HepG2 (cell line): ENCODE results near the gene DNAJB8. TPM values are rescaled to one million over a fixed set of nuclear protein-coding genes. Genes with fewer than 3 reads are reported as not detected.

Experiments
- ATAC-seq: fragments of 200-7000 bp; cut with Tn5 transposase; 3 replicates; pipeline ENCODE4 v1.9.1; 2020; ENCODE audit warnings: mild to moderate bottlenecking, moderate library complexity
- BruUV-seq: library from RNA; stranded (reverse); fragments of 400-500 nt; replicated peaks from 2 replicates; lab custom pipeline; 2021; lab: Mats Ljungman, UMichigan
- CTCF ChIA-PET: fragments of 300-600 bp; formaldehyde crosslinking; extraction: SDS; loops from one replicate; lab custom pipeline; 2021; ENCODE audit warnings: low total read pairs, inconsistent platforms, low intra/inter-chr PET ratio; lab: Yijun Ruan, JAX
- POLR2A ChIA-PET: fragments of 350-600 bp; sonication (Branson Sonifier 250); formaldehyde crosslinking; loops from one replicate; lab custom pipeline; 2020; ENCODE audit warnings: antibody characterized with exemption, inconsistent platforms; lab: Yijun Ruan, JAX
- DNase-seq: peaks from one replicate; pipeline ENCODE4 v3.0.0-alpha.2; 2015; ENCODE audit warnings: low spot score
- FAIRE-seq: peaks from 3 replicates; lab custom pipeline; 2011; peaks lifted over from hg19 to GRCh38; lab: Jason Lieb, UNC
- H2AFZ ChIP-seq: one replicate; pipeline ENCODE4 v1.6.1; 2011; ENCODE audit warnings: low read length, inconsistent platforms
- H3K27ac ChIP-seq: fragments of 300-600 bp; 3 replicates; pipeline ENCODE4 v1.8.0; 2011; ENCODE audit warnings: mixed run types, mild to moderate bottlenecking, mixed read lengths, low read length, inconsistent platforms; ENCODE audit not compliant: insufficient read depth; ENCODE audit errors: extremely low read length
- H3K27me3 ChIP-seq, 2 experiments: fragments of 200-600 bp in 1 of 2; 2 replicates in 1 of 2; 3 replicates in 1 of 2; pipeline versions ENCODE4 v1.6.0 to v1.8.0; 2011; ENCODE audit warnings: low read length in 2 of 2, mild to moderate bottlenecking in 2 of 2, moderate library complexity in 2 of 2, inconsistent platforms in 1 of 2; ENCODE audit not compliant: insufficient read depth in 2 of 2, control insufficient read depth in 1 of 2
- H3K36me3 ChIP-seq, 2 experiments: fragments of 200-600 bp in 1 of 2; replicated peaks in 1 of 2; 2 replicates in 1 of 2; 3 replicates in 1 of 2; pipeline versions ENCODE4 v1.5.1 to v1.8.0; 2011; ENCODE audit warnings: low read length in 2 of 2, inconsistent platforms in 1 of 2; ENCODE audit not compliant: insufficient read depth in 2 of 2, control insufficient read depth in 1 of 2
- H3K4me1 ChIP-seq: 2 replicates; pipeline ENCODE4 v1.5.1; 2012; ENCODE audit warnings: low read length, inconsistent platforms; ENCODE audit not compliant: insufficient read depth
- H3K4me2 ChIP-seq: 2 replicates; pipeline ENCODE4 v1.6.0; 2011; ENCODE audit warnings: low read depth, low read length, inconsistent platforms
- H3K4me3 ChIP-seq, 3 experiments: fragments of 200-600 bp in 1 of 3; sonication (generic), shearing (Covaris generic) in 1 of 3; replicated peaks in 1 of 3; 2 replicates each; pipeline ENCODE4 v1.5.1; 2011 to 2016; ENCODE audit warnings: low read length in 3 of 3, inconsistent platforms in 2 of 3, low read depth in 2 of 3, mild to moderate bottlenecking in 2 of 3, control low read depth in 1 of 3, mixed read lengths in 1 of 3; ENCODE audit not compliant: insufficient read depth in 1 of 3
- H3K79me2 ChIP-seq: one replicate; pipeline ENCODE4 v1.6.1; 2011; ENCODE audit warnings: low read length, inconsistent platforms; ENCODE audit not compliant: insufficient read depth
- H3K9ac ChIP-seq: 2 replicates; pipeline ENCODE4 v1.6.0; 2011; ENCODE audit warnings: mild to moderate bottlenecking, low read depth, low read length, inconsistent platforms; ENCODE audit not compliant: insufficient read depth
- H3K9me3 ChIP-seq: 2 replicates; pipeline ENCODE4 v1.5.1; 2012; ENCODE audit warnings: mild to moderate bottlenecking, low read length
- H4K20me1 ChIP-seq: 2 replicates; pipeline ENCODE4 v1.6.0; 2011; ENCODE audit warnings: inconsistent platforms, mild to moderate bottlenecking, low read length, moderate library complexity; ENCODE audit not compliant: insufficient read depth
- CTCF ChIP-seq: sonication (generic); formaldehyde crosslinking; IDR thresholded peaks from 2 replicates; pipeline ENCODE4 v1.5.0; 2020; ENCODE audit warnings: mild to moderate bottlenecking, missing genetic modification reagents, moderate library complexity
- ELF3 ChIP-seq: IDR thresholded peaks from 2 replicates; pipeline ENCODE4 v1.6.1; 2016; ENCODE audit warnings: missing genetic modification reagents, missing compliant biosample characterization
- FUBP1 ChIP-seq: sonication (generic); formaldehyde crosslinking; IDR thresholded peaks from 2 replicates; pipeline ENCODE4 v1.5.1; 2020; ENCODE audit warnings: missing genetic modification reagents, mild to moderate bottlenecking, borderline replicate concordance
- MIER3 ChIP-seq: IDR thresholded peaks from 2 replicates; pipeline ENCODE4 v1.6.1; 2016; ENCODE audit warnings: missing compliant biosample characterization, borderline replicate concordance
- MNT ChIP-seq: fragments of 450-650 bp; IDR thresholded peaks from 2 replicates; pipeline ENCODE4 v1.6.1; 2016
- NFYB ChIP-seq: sonication (generic); formaldehyde crosslinking; IDR thresholded peaks from 2 replicates; pipeline ENCODE4 v1.4.0; 2020; ENCODE audit warnings: missing genetic modification reagents
- PRPF4 ChIP-seq: fragments of 200-400 bp; formaldehyde crosslinking; IDR thresholded peaks from 2 replicates; pipeline ENCODE4 v1.6.1; 2016; ENCODE audit warnings: low read length, low read depth; ENCODE audit not compliant: poor library complexity, severe bottlenecking
- STAG1 ChIP-seq: sonication (generic); formaldehyde crosslinking; IDR thresholded peaks from 2 replicates; pipeline ENCODE4 v1.4.0; 2020; ENCODE audit warnings: missing genetic modification reagents
- ZNF180 ChIP-seq: sonication (generic); formaldehyde crosslinking; IDR thresholded peaks from 2 replicates; pipeline ENCODE4 v1.4.0; 2020; ENCODE audit warnings: low read depth, missing genetic modification reagents, borderline replicate concordance
- ZNF619 ChIP-seq: sonication (generic); formaldehyde crosslinking; IDR thresholded peaks from 2 replicates; pipeline ENCODE4 v1.4.0; 2020; ENCODE audit warnings: mild to moderate bottlenecking, missing genetic modification reagents
- WGBS: methylation state at CpG from one replicate; pipeline ENCODE4 v1.1.6; 2017; ENCODE audit warnings: low lambda C conversion rate; 5-methylcytosine and 5-hydroxymethylcytosine counted together
- in situ Hi-C: cut with HindIII; loops from 2 replicates; pipeline ENCODE4 v1.10.0; 2017; ENCODE audit warnings: low pct_unique_long_range_greater_than_20kb; ENCODE audit not compliant: extremely low pct_ligation_motif_present
- intact Hi-C: fragments of 100-400 bp; cut with micrococcal nuclease; formaldehyde crosslinking; loops from one replicate; pipeline ENCODE4 v1.10.0; 2022; ENCODE audit not compliant: unreplicated experiment
- polyA plus RNA-seq, 8 experiments: library from polyadenylated mRNA; depleted of rRNA in 3 of 8; stranded (reverse) in 7 of 8; unstranded in 1 of 8; fragments of >200 nt; fragmentation: Illumina TruSeq in 4 of 8; extraction: Trizol in 4 of 8; gene quantifications; 2 replicates each; pipeline versions ENCODE4 v1.2.1 to v1.2.3, GENCODE V29; 2011 to 2016; ENCODE audit warnings: low read depth in 4 of 8, missing spikeins in 1 of 8, mixed read lengths in 1 of 8; ENCODE audit not compliant: insufficient read depth in 1 of 8
- total RNA-seq, 5 experiments: library from RNA; depleted of rRNA; stranded (reverse); fragments of >200 nt; fragmentation: Illumina TruSeq; extraction: Trizol; gene quantifications; 2 replicates each; pipeline ENCODE4 v1.2.3, GENCODE V29; 2016; ENCODE audit warnings: low read depth in 1 of 5

Gene DNAJB8
- total and polyA plus RNA-seq, 2 of the 13 experiments (the other 11 are each of a cell fraction or from before 2014, with no cell fraction given): not detected

GRCh38 chr3:128503164-128503651 lies 36.5 kb upstream of the DNAJB8 start (continued):
- no peak for TF ChIP-seq FUBP1 (CRISPR knock-in tag)
- peak; percentile 70 for TF ChIP-seq STAG1
- TF ChIP-seq CTCF (CRISPR knock-in tag): peak; percentile 72
- TF ChIP-seq, all 625 proteins: peak for 7

- CTCF ChIA-PET: no interaction called here
- H3K27me3 ChIP-seq: no peaks in the 10 kb centered on the region
- DNase-seq: no peak
- H3K4me1 ChIP-seq: no peaks in the 10 kb centered on the region
- WGBS: 72% methylated on average over 5 of the region's 5 CpGs
- no peak overlapping the region for H3K9ac ChIP-seq
- H3K4me2 ChIP-seq: no peak overlapping the region
- in situ Hi-C loops: no loop called here
- intact Hi-C loops: no loop called here
- ATAC-seq: no peak
- H4K20me1 ChIP-seq: 0 out of 2 replicates have a peak, but pooled peaks cover 6% of the 10 kb centered on the region
- H3K9me3 ChIP-seq: no peaks in the 10 kb centered on the region
- H3K79me2 ChIP-seq: no peaks in the 10 kb centered on the region
- 0 out of 5 replicates have a peak, but pooled peaks cover 0 to 1% of the 10 kb centered on the region in 2 experiments for H3K36me3 ChIP-seq
- TF ChIP-seq ELF3 (CRISPR knock-in tag) (no peak), PRPF4 (no peak), MNT (0 out of 2 replicates have a peak, but pooled peaks have one; percentile 34), MIER3 (no peak), ZNF180 (CRISPR knock-in tag) (no peak), NFYB (CRISPR knock-in tag) (no peak), ZNF619 (CRISPR knock-in tag) (no peak)
- TF ChIP-seq, all 625 proteins: peak for 1
- H2AFZ ChIP-seq: no peak overlapping the region
- no peak overlapping the region for H3K4me3 ChIP-seq
- POLR2A ChIA-PET: no interaction called here
- BruUV-seq: no TSS peak
- FAIRE-seq: no peak
- H3K27ac ChIP-seq: no peak overlapping the region
Measured at GRCh38 chr3:128502712-128503111, 36.0 kb upstream of the DNAJB8 start.
